HepG2 (cell line): ENCODE measurements around the gene ELP4. TPM values are rescaled to one million over a fixed set of nuclear protein-coding genes. Genes with fewer than 3 reads are reported as not detected.

ENCODE experiments used
- ATAC-seq: fragments of 200-7000 bp; cut with Tn5 transposase; 3 replicates; pipeline ENCODE4 v1.9.1; 2020; ENCODE audit warnings: mild to moderate bottlenecking, moderate library complexity
- BruUV-seq: library from RNA; stranded (reverse); fragments of 400-500 nt; replicated peaks from 2 replicates; lab custom pipeline; 2021; lab: Mats Ljungman, UMichigan
- CTCF ChIA-PET: fragments of 300-600 bp; formaldehyde crosslinking; extraction: SDS; loops from one replicate; lab custom pipeline; 2021; ENCODE audit warnings: low total read pairs, inconsistent platforms, low intra/inter-chr PET ratio; lab: Yijun Ruan, JAX
- POLR2A ChIA-PET: fragments of 350-600 bp; sonication (Branson Sonifier 250); formaldehyde crosslinking; loops from one replicate; lab custom pipeline; 2020; ENCODE audit warnings: antibody characterized with exemption, inconsistent platforms; lab: Yijun Ruan, JAX
- DNase-seq: peaks from one replicate; pipeline ENCODE4 v3.0.0-alpha.2; 2015; ENCODE audit warnings: low spot score
- FAIRE-seq: peaks from 3 replicates; lab custom pipeline; 2011; peaks lifted over from hg19 to GRCh38; lab: Jason Lieb, UNC
- H2AFZ ChIP-seq: one replicate; pipeline ENCODE4 v1.6.1; 2011; ENCODE audit warnings: low read length, inconsistent platforms
- H3K27ac ChIP-seq: fragments of 300-600 bp; 3 replicates; pipeline ENCODE4 v1.8.0; 2011; ENCODE audit warnings: mixed run types, mild to moderate bottlenecking, mixed read lengths, low read length, inconsistent platforms; ENCODE audit not compliant: insufficient read depth; ENCODE audit errors: extremely low read length
- H3K27me3 ChIP-seq, 2 experiments: fragments of 200-600 bp in 1 of 2; 2 replicates in 1 of 2; 3 replicates in 1 of 2; pipeline versions ENCODE4 v1.6.0 to v1.8.0; 2011; ENCODE audit warnings: low read length in 2 of 2, mild to moderate bottlenecking in 2 of 2, moderate library complexity in 2 of 2, inconsistent platforms in 1 of 2; ENCODE audit not compliant: insufficient read depth in 2 of 2, control insufficient read depth in 1 of 2
- H3K36me3 ChIP-seq, 2 experiments: fragments of 200-600 bp in 1 of 2; replicated peaks in 1 of 2; 2 replicates in 1 of 2; 3 replicates in 1 of 2; pipeline versions ENCODE4 v1.5.1 to v1.8.0; 2011; ENCODE audit warnings: low read length in 2 of 2, inconsistent platforms in 1 of 2; ENCODE audit not compliant: insufficient read depth in 2 of 2, control insufficient read depth in 1 of 2
- H3K4me1 ChIP-seq: 2 replicates; pipeline ENCODE4 v1.5.1; 2012; ENCODE audit warnings: low read length, inconsistent platforms; ENCODE audit not compliant: insufficient read depth
- H3K4me2 ChIP-seq: 2 replicates; pipeline ENCODE4 v1.6.0; 2011; ENCODE audit warnings: low read depth, low read length, inconsistent platforms
- H3K4me3 ChIP-seq, 3 experiments: fragments of 200-600 bp in 1 of 3; sonication (generic), shearing (Covaris generic) in 1 of 3; replicated peaks in 1 of 3; 2 replicates each; pipeline ENCODE4 v1.5.1; 2011 to 2016; ENCODE audit warnings: low read length in 3 of 3, inconsistent platforms in 2 of 3, low read depth in 2 of 3, mild to moderate bottlenecking in 2 of 3, control low read depth in 1 of 3, mixed read lengths in 1 of 3; ENCODE audit not compliant: insufficient read depth in 1 of 3
- H3K79me2 ChIP-seq: one replicate; pipeline ENCODE4 v1.6.1; 2011; ENCODE audit warnings: low read length, inconsistent platforms; ENCODE audit not compliant: insufficient read depth
- H3K9ac ChIP-seq: 2 replicates; pipeline ENCODE4 v1.6.0; 2011; ENCODE audit warnings: mild to moderate bottlenecking, low read depth, low read length, inconsistent platforms; ENCODE audit not compliant: insufficient read depth
- H3K9me3 ChIP-seq: 2 replicates; pipeline ENCODE4 v1.5.1; 2012; ENCODE audit warnings: mild to moderate bottlenecking, low read length
- H4K20me1 ChIP-seq: 2 replicates; pipeline ENCODE4 v1.6.0; 2011; ENCODE audit warnings: inconsistent platforms, mild to moderate bottlenecking, low read length, moderate library complexity; ENCODE audit not compliant: insufficient read depth
- HOXA7 ChIP-seq: sonication (generic); formaldehyde crosslinking; IDR thresholded peaks from 2 replicates; pipeline ENCODE4 v1.8.1; 2022; ENCODE audit warnings: mild to moderate bottlenecking, missing genetic modification reagents, moderate library complexity
- ZBTB34 ChIP-seq: sonication (generic); formaldehyde crosslinking; IDR thresholded peaks from 2 replicates; pipeline ENCODE4 v1.8.0; 2022; ENCODE audit warnings: mild to moderate bottlenecking, missing genetic modification reagents
- ZFP91 ChIP-seq: sonication (generic); formaldehyde crosslinking; IDR thresholded peaks from 2 replicates; pipeline ENCODE4 v1.9.0; 2022; ENCODE audit warnings: missing genetic modification reagents, mild to moderate bottlenecking, borderline replicate concordance
- ZFY ChIP-seq: sonication (generic); formaldehyde crosslinking; IDR thresholded peaks from 2 replicates; pipeline ENCODE4 v1.4.0; 2020; ENCODE audit warnings: missing genetic modification reagents
- ZGPAT ChIP-seq: IDR thresholded peaks from 2 replicates; pipeline ENCODE4 v1.6.1; 2016; ENCODE audit warnings: mild to moderate bottlenecking
- ZNF569 ChIP-seq: sonication (generic); formaldehyde crosslinking; IDR thresholded peaks from 2 replicates; pipeline ENCODE4 v1.5.0; 2020; ENCODE audit warnings: mild to moderate bottlenecking, missing genetic modification reagents, moderate library complexity, borderline replicate concordance
- ZNF788 ChIP-seq: sonication (generic); formaldehyde crosslinking; IDR thresholded peaks from 2 replicates; pipeline ENCODE4 v1.5.0; 2020; ENCODE audit warnings: mild to moderate bottlenecking, missing genetic modification reagents, borderline replicate concordance
- WGBS: methylation state at CpG from one replicate; pipeline ENCODE4 v1.1.6; 2017; ENCODE audit warnings: low lambda C conversion rate; 5-methylcytosine and 5-hydroxymethylcytosine counted together
- in situ Hi-C: cut with HindIII; loops from 2 replicates; pipeline ENCODE4 v1.10.0; 2017; ENCODE audit warnings: low pct_unique_long_range_greater_than_20kb; ENCODE audit not compliant: extremely low pct_ligation_motif_present
- intact Hi-C: fragments of 100-400 bp; cut with micrococcal nuclease; formaldehyde crosslinking; loops from one replicate; pipeline ENCODE4 v1.10.0; 2022; ENCODE audit not compliant: unreplicated experiment
- polyA plus RNA-seq, 8 experiments: library from polyadenylated mRNA; depleted of rRNA in 3 of 8; stranded (reverse) in 7 of 8; unstranded in 1 of 8; fragments of >200 nt; fragmentation: Illumina TruSeq in 4 of 8; extraction: Trizol in 4 of 8; gene quantifications; 2 replicates each; pipeline versions ENCODE4 v1.2.1 to v1.2.3, GENCODE V29; 2011 to 2016; ENCODE audit warnings: low read depth in 4 of 8, missing spikeins in 1 of 8, mixed read lengths in 1 of 8; ENCODE audit not compliant: insufficient read depth in 1 of 8
- total RNA-seq, 5 experiments: library from RNA; depleted of rRNA; stranded (reverse); fragments of >200 nt; fragmentation: Illumina TruSeq; extraction: Trizol; gene quantifications; 2 replicates each; pipeline ENCODE4 v1.2.3, GENCODE V29; 2016; ENCODE audit warnings: low read depth in 1 of 5
- TF ChIP-seq, protein P1 (sequence below): sonication (generic); formaldehyde crosslinking; IDR thresholded peaks from 2 replicates; pipeline ENCODE4 v1.4.0; 2020; ENCODE audit warnings: mild to moderate bottlenecking, low read depth, missing genetic modification reagents
- TF ChIP-seq, protein P2 (sequence below): sonication (generic); formaldehyde crosslinking; IDR thresholded peaks from 2 replicates; pipeline ENCODE4 v1.5.1; 2020; ENCODE audit warnings: mild to moderate bottlenecking, missing genetic modification reagents, moderate library complexity

The ELP4 gene
- total and polyA plus RNA-seq, 2 of the 13 experiments (the other 11 are each of a cell fraction or from before 2014, with no cell fraction given) = 12.8 to 19.1 TPM

GRCh38 chr11:31812383-31813381 lies 303.1 kb downstream of the ELP4 start:
- intact Hi-C loops = loop anchor here (2.0 to 10.0 kb wide), 3 partner anchors 60 to 308 kb away; partner anchors contain the start of genes ELP4 and IMMP1L
- WGBS = 3% methylated on average over 12 of the region's 63 CpGs
- POLR2A ChIA-PET = no interaction called here
- Histone ChIP-seq H3K9ac (no peak overlapping the region), H4K20me1 (peaks cover 8% of the 10 kb centered on the region; the same call in 1 of the 2 replicates), H3K4me1 (peaks cover 68% of the 10 kb centered on the region), H2AFZ (no peak overlapping the region), H3K36me3 (no peaks in the 10 kb centered on the region), H3K9me3 (no peaks in the 10 kb centered on the region), H3K4me3 (peak overlapping the region; percentile 52 to 70 (median 57)), H3K27ac (no peak overlapping the region), H3K27me3 (peaks cover 34 to 99% of the 10 kb centered on the region in 2 experiments), H3K79me2 (no peaks in the 10 kb centered on the region), H3K4me2 (peak overlapping the region; percentile 89)
- DNase-seq (peak; percentile 17), ATAC-seq (peak; percentile 53), FAIRE-seq (no peak)
- no TSS peak for BruUV-seq
- in situ Hi-C loops = no loop called here
- CTCF ChIA-PET = no interaction called here
- TF ChIP-seq HOXA7 (no peak), ZGPAT (CRISPR knock-in tag) (no peak), ZFY (CRISPR knock-in tag) (peak; percentile 52; the same call in 1 of the 2 replicates), ZNF569 (CRISPR knock-in tag) (no peak), ZFP91 (CRISPR knock-in tag) (peak; percentile 43; the same call in 1 of the 2 replicates), ZNF788 (CRISPR knock-in tag) (no peak), ZBTB34 (CRISPR knock-in tag) (no peak)
- TF ChIP-seq, protein P1, sequence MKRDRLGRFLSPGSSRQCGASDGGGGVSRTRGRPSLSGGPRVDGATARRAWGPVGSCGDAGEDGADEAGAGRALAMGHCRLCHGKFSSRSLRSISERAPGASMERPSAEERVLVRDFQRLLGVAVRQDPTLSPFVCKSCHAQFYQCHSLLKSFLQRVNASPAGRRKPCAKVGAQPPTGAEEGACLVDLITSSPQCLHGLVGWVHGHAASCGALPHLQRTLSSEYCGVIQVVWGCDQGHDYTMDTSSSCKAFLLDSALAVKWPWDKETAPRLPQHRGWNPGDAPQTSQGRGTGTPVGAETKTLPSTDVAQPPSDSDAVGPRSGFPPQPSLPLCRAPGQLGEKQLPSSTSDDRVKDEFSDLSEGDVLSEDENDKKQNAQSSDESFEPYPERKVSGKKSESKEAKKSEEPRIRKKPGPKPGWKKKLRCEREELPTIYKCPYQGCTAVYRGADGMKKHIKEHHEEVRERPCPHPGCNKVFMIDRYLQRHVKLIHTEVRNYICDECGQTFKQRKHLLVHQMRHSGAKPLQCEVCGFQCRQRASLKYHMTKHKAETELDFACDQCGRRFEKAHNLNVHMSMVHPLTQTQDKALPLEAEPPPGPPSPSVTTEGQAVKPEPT = no peak
- TF ChIP-seq, protein P2, sequence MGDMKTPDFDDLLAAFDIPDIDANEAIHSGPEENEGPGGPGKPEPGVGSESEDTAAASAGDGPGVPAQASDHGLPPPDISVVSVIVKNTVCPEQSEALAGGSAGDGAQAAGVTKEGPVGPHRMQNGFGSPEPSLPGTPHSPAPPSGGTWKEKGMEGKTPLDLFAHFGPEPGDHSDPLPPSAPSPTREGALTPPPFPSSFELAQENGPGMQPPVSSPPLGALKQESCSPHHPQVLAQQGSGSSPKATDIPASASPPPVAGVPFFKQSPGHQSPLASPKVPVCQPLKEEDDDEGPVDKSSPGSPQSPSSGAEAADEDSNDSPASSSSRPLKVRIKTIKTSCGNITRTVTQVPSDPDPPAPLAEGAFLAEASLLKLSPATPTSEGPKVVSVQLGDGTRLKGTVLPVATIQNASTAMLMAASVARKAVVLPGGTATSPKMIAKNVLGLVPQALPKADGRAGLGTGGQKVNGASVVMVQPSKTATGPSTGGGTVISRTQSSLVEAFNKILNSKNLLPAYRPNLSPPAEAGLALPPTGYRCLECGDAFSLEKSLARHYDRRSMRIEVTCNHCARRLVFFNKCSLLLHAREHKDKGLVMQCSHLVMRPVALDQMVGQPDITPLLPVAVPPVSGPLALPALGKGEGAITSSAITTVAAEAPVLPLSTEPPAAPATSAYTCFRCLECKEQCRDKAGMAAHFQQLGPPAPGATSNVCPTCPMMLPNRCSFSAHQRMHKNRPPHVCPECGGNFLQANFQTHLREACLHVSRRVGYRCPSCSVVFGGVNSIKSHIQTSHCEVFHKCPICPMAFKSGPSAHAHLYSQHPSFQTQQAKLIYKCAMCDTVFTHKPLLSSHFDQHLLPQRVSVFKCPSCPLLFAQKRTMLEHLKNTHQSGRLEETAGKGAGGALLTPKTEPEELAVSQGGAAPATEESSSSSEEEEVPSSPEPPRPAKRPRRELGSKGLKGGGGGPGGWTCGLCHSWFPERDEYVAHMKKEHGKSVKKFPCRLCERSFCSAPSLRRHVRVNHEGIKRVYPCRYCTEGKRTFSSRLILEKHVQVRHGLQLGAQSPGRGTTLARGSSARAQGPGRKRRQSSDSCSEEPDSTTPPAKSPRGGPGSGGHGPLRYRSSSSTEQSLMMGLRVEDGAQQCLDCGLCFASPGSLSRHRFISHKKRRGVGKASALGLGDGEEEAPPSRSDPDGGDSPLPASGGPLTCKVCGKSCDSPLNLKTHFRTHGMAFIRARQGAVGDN (CRISPR knock-in tag) = peak; percentile 30
